HG03039 (cell line): ENCODE measurements around the gene ANKRD36.
"Not testable (repeated sequence)": the region's sequence is repeated elsewhere in the genome, so short reads cannot be mapped to it uniquely, and the experiment has no call there.

Experiments
- ATAC-seq: cut with Tn5 transposase; IDR thresholded peaks from one replicate; pipeline ENCODE4 v1.9.1; 2021; ENCODE audit warnings: mild to moderate bottlenecking, moderate library complexity; ENCODE audit not compliant: unreplicated experiment

Gene ANKRD36

DNA sequence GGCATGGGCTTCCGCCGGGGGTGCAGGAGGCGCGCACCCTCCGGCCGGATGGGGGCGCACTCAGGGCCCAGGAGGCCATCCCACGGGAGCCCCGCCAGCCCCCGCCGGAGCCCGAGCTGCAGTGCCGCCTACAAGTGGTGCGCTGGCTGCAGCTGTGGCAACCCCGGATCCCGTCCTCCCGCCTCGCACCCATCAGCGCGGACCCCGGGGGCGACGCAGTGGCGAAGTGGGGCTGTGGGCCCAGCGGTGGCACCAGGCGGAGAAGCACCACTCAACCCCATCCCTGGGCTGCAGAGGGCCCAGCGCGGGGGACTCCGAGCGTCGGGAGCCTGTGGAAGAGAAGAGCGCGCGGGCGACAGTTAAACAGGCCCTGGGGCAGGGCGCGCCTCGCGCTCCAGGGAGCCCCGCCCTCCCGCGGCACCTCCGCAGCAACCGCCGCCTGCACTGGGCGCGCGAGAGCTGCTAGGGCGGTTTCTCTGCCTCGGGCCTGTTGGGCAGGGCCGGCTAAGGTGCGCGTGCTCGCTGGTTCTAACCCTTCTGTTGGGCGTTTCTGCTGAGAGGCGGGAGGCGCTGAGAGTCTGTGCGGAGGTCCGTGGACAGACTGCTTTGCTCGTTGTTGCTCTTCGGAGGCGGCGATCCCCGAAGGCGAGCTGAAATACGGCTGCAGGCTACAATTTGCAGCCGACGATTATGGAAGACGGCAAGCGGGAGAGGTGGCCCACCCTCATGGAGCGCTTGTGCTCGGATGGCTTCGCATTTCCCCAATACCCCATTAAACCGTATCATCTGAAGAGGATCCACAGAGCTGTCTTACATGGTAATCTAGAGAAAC lies at the start of gene ANKRD36:
Gene ANKRD36, plus strand, starts transcription at position 104 of the 832 bp plus-strand sequence. Its CDS starts 587 bp downstream, at position 691.
- peak; percentile 90 for ATAC-seq

- ATAC-seq = not testable (repeated sequence)
These were observed 46.9 kb upstream of the ANKRD36 start for GRCh38 chr2:97066030-97066429.

- ATAC-seq = no peak
These were observed 45.5 kb upstream of the ANKRD36 start for GRCh38 chr2:97067279-97068004.

DNA sequence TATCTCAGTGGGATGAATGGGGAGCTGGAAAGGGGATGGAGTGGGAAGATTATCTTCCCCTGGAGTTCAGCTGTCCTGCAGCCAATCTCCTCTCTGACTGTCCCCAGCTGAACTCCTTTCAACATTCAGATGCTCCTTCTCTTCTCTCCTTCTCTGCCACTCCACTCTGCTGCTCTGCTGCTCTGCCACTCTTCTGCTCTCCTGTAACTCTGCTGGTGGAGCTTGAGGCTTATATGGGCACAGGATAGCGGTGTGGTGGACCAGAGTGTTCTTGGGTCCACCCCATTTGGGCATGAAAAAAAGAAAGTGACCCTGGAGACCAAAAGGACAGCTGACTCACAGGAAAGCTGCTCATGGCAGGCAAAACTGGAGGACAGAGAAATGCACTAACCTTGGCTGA lies 44.9 kb upstream of the ANKRD36 start:
- ATAC-seq = no peak

DNA sequence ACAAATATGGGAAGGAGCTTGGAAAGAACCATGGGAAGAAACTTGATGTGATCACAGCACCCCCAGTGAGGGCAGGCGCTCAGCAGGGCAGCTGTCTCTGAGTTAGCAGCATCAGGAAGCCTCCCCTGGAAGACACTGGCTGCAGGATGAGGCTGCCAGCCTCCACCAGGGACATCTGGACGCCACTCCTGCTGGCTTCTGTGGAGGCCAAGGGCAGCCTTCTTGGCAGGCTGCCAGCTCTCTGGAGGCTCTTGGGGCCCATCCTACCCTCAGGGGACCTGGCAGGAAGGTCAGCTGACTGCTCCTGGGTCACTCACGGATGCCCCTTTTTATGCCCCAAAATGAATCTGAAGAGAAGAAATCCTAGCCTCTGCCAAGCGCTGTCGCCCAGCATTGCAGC lies 44.2 kb upstream of the ANKRD36 start:
- not testable (repeated sequence) for ATAC-seq

DNA sequence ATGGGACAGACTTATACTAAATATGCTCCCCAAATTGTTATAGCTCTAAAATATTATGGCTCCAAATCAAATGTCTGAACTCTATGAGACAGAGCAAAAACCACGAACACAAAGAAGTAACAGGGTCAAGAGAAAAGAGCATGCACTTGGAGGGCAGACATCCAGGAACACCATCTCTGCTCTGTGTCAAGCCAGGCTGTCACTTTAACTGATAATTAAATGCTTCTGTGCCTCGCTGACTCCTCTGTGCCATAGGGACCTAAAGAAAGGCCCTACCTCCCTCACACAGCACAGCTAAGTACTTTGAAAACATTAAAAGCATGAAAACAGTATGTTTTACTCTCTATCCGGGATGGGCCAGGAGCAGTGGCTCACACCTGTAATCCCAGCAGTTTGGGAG lies 42.0 kb upstream of the ANKRD36 start:
- not testable (repeated sequence) for ATAC-seq

GRCh38 chr2:97077213-97077612 lies 35.7 kb upstream of the ANKRD36 start:
- not testable (repeated sequence) for ATAC-seq

GRCh38 chr2:97080855-97081254 lies 32.1 kb upstream of the ANKRD36 start:
- not testable (repeated sequence) for ATAC-seq

DNA sequence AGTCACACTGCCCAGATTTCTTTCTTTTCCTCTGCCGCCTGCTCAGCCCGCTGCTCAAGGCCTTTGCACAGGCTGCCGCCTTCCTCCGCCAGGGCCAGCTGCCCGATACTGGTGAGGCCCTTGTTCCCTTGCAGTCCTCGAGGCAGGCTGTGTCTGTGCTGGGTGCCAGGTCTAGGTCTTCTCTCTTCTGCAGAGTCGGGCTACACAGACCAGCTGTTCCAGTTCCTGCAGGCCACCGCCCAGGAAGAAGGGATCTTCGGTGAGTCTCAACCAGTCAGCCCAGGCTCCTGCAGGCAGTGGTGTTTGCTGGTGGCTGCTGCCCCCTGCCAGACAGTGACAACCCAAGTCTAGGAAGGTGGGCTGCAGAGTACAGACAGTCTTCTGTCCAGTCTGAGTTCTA lies 30.7 kb upstream of the ANKRD36 start:
- not testable (repeated sequence) for ATAC-seq

DNA sequence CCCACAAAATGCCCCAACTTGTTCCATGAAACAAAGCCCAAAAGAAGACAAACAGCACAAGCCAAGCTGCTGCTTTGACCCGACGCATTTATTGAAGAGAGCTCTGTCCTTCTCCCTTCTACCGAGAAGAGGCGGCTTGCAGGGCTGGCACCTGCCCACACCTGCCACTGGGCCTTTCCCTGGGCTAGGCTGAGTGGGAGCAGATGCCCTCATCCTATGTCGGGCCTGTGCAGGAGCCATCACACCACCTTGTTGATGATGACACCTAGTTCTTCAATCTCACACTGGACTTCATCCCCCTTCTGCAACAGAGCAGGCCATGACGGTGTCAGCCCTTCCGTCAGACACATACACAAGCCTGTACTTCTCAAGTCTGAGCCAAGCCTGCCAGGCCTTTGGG lies 29.4 kb upstream of the ANKRD36 start:
- not testable (repeated sequence) for ATAC-seq

DNA sequence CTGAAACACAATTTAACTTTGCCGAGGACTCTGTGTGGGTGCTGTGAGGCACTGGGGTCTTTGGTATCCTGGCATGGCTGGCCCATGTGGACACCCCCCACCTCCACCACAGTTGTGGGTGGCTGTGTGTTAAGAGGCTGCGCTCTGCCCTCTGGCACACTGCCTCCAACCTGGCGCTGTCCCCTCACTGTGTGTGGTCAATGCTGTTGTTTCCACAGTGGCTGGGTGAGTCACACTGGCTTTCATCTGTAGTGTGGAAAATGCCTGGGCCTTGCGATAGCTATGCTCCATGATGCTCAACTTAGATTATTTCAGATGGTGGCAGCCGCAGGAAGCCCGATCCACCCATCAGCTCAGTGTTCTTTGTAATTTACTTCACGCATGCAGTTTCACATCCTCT lies 27.9 kb upstream of the ANKRD36 start:
- ATAC-seq = not testable (repeated sequence)

- not testable (repeated sequence) for ATAC-seq
These were observed 24.2 kb upstream of the ANKRD36 start for GRCh38 chr2:97088706-97089105.

DNA sequence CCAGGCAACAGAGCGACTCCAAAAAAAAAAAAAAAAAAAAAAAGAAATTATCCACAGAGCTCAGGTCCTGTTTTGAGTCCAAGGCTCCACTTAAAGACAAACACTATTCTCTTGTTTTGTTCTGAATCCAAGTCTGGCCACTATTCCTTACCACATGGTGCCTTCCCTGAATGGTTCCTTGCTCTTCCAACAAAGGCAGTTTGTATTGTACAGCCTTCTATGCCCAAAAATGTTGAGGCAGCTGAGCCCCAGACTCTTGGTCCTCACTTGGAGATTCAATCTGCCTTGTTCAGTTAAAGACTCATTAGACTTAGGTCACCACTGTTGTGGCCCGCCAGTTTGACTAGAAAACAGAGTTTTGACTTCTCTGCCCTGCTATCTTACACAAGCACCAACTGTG lies 20.0 kb upstream of the ANKRD36 start:
- ATAC-seq = not testable (repeated sequence)

DNA sequence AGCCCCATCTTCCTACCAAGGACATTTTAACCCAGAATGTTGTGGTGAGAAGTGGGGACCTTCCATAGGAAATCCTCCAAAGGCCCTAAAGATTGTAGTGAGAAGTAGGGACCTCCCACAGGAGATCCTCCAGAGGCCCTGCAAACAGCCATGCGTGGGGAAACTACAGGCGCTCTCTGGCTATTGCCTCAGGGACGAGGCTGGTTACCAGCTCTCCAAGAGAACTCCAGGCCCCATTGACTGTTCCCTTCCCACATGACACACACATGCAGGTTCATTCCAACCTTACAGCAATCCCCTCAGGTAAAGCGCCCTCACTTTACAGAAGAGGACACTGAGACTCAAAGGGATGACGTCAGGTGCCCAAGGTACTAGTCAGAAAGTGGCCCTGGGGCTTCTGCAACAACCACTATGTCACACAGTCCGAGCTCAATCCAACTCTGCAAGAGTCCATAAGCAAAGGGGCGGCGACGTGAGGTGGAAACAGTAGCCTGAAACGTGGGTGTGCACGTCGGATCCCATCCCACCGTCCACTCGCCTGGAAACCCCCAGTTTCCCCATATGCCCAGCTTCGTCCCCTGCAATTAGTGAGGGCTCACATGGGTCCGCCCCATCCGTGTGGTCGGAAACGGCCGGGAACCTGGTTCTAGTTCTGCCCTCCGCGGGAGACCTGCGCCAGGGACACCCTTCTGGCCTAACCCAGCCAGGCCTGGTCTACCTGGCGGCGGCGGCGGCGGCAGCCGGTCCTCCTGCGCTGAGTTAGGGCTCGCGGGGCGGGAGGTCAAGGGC lies 18.8 kb upstream of the ANKRD36 start:
- peak; percentile 28 for ATAC-seq

- ATAC-seq = peak; percentile 80
These were observed 18.0 kb upstream of the ANKRD36 start, which contains the start of gene FAHD2B for GRCh38 chr2:97094772-97095611. TSS of gene FAHD2B (minus strand) at chr2:97094882. CDS start at chr2:97091706, 3,176 bp downstream.

- ATAC-seq = no peak
These were observed 17.3 kb upstream of the ANKRD36 start for GRCh38 chr2:97095661-97096060.

GRCh38 chr2:97098786-97099372 lies 14.1 kb upstream of the ANKRD36 start:
- not testable (repeated sequence) for ATAC-seq

GRCh38 chr2:97106878-97107277 lies 6.1 kb upstream of the ANKRD36 start:
- ATAC-seq = not testable (repeated sequence)

GRCh38 chr2:97111246-97111645 lies 1.7 kb upstream of the ANKRD36 start:
- not testable (repeated sequence) for ATAC-seq
